NK-92 (cell line): Measurements from ENCODE around the gene ELL3.
"Not testable (repeated sequence)": the region's sequence is repeated elsewhere in the genome, so short reads cannot be mapped to it uniquely, and the experiment has no call there.

Experiments used
- DNase-seq: peaks from one replicate; lab custom pipeline; 2025; ENCODE audit not compliant: unreplicated experiment; lab: John Stamatoyannopoulos, UW

ELL3 gene

GRCh38 chr15:43792761-43793476, 16.2 kb upstream of the ELL3 start:
- DNase-seq: no peak

DNA sequence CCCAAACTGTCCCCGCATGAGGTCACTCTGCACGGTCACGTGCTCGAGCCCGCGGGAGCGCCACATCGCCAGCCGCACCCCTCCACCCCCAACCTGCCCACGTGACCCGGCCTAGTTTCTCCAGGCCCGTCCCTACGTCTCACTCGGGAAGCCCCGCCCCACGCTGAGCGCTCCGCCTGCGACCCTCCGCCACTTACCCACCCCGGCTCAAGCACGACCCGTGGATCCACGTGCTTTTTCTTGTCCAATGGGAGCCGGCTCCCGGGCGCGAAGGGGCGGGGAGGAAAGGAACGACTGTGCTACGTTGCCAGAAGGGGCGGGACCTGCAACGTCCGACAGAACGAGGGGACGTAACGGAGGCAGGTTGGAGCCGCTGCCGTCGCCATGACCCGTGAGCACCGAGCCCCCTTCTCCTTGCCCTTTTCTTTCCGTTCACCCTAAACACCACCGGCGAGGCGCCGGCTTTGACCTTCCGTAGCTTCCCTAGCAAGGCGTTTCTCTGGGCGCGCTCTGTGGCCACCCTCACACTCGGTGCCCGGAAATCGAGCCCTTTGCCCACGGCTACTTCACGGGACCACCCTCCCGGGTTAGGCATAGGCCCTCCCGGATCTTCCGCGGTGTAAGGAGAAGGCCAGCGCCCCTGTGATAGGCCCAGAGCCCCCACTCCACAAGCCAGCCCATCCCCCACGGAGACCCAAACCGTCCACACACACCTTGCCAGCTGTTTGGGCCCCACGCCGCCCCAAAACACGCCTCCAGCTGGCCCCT, 15.4 kb upstream of the ELL3 start, which contains the start of gene SERF2:
Gene SERF2, plus strand, starts transcription at position 328 of the 768 bp plus-strand sequence. Its CDS starts 57 bp downstream, at position 385.
- DNase-seq: peak; percentile 96

- no peak for DNase-seq
These were observed 12.6 kb upstream of the ELL3 start for GRCh38 chr15:43789409-43789808.

DNA sequence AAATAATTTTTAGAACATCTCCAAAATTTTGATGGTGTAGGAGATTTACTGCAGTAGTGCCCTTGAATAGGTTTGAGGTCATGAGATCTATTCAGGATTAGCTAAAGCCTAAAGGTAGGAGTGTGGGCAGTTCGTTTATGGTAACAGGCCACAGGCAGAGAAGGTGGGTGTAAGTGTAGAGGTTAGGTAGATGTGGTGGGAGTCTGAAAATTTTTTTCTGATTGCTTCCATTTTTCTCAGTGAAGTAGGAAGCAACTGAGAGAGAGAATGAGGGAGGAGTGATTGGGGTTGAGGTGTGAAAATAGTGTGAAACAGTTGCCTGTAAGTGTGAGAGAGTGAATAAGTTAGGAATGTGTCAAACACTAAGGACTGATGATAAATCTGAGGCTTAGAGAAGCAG, 2.2 kb upstream of the ELL3 start:
- no peak for DNase-seq

- DNase-seq: no peak
These were observed 625 bp upstream of the ELL3 start for GRCh38 chr15:43777267-43777914.

DNA sequence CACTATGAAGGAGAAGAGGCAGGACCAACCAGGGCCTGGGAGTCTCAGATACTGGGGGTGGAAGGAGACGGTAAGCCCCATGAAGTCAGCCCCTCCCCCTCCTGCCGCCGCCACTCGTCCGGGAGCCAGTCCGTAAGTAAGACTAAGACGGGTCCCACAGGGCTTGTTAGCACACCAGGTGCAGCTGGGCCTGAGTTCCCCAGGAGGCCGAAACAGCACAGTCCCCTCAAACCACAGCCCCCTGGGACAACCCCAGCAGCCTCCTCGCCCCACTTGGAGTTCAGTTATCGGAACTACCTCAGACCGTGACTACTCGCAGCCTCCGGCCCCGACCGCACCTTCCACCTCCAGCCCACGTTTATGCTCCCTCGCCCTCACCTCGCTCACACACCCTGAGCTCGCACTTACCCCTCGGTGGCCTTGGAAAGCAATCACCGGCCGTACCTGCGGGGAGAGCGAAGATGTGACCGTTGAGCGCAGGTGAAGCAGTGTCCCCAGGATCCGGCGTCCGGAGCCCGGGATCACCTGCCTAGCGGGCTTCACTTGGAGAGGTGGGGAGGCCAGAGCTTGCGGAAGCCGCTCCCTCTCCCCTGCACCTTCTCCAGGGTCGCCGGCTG, 557 bp downstream of the ELL3 start:
- DNase-seq: no peak

DNA sequence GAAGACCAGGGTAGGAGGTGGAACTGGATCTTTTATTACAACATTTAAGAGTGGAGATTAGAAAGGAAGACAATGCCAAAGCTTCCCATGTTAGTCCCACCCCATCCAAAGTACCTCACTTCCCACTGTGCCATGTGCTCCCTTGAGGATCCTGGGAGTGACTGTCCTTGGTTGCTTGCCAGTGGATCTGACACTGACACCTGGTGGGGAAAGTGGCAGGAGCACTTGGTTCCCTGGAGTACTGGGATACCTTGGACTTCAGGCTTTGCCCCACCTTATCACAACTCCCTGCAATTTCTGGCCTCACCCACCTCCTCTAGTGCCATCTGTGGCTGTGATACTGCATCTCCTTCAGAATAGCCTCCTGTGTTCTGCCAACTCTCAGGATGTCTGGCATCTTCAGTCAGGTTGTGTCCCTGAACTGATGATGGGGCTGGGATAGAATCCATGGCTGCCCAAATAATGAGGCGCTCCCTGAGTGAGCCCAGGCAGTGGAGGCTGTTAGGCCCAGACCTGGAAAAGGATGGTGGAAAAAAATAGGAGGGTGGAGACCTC, 1.3 kb downstream of the ELL3 start:
- DNase-seq: no peak

- no peak for DNase-seq
These were observed 2.7 kb downstream of the ELL3 start for GRCh38 chr15:43774062-43774461.

GRCh38 chr15:43772624-43773023, 4.1 kb downstream of the ELL3 start:
- DNase-seq: no peak

DNA sequence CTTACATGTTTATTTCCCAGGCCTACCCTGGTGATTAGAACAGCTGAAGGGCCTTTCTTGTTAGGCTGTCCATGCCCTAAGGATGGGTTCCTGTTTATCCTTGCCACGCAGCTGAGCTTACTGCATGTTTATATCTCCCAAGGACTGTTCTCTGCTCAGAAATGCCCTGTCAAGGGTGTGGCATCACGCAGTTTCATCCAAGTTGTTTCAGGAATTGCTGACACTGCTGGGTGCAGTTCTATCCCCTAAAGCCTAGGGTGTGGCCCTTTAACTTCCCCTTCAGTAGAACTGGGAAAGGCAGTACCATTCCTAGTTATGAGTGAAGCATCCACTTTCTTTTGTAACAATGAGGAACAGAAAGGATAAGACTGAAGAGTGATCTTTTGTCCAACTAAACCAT, 5.0 kb downstream of the ELL3 start:
- no peak for DNase-seq

GRCh38 chr15:43769584-43770228, 7.1 kb downstream of the ELL3 start:
- DNase-seq: no peak

GRCh38 chr15:43763819-43764446, 12.8 kb downstream of the ELL3 start:
- no peak for DNase-seq

GRCh38 chr15:43762824-43763223, 13.9 kb downstream of the ELL3 start:
- DNase-seq: no peak

DNA sequence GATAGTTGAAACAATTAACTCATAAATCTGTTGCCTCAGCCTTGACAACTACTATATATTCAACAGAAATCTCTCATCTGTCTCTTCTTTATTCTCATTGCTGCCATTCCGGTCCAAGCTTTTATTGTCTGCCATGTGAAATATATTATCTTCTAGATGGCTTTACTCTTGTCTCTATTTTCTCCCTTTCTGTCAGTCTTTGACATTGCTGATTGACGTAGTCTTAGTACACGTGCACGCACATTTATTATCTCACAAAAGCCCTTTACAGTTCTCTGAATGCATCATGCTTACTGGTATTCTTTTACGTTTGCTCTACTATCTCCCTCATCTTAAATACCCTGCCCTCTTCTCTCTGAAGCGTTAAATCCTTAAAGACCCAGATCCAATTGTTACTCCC, 24.9 kb downstream of the ELL3 start:
- DNase-seq: no peak

- DNase-seq: no peak
These were observed 26.9 kb downstream of the ELL3 start for GRCh38 chr15:43749690-43750345.

DNA sequence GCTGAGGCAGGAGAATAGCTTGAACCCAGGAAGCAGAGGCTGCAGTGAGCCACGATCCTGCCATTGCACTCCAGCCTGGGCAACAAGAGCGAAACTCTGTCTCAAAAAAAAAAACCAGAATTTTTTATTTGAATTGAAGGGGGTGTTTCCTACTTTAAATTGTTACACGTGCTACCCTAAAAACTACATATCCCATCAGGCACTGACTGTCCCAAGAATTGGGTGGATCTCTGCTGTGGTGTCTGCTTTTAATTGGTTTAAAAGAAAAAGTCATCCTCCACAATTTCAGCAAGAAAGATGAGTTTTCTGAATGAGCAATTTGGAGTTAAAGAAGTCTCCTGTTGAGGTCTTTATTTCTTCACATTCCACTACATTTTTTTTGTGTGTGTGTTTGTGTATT, 28.4 kb downstream of the ELL3 start:
- DNase-seq: no peak

- not testable (repeated sequence) for DNase-seq
These were observed 29.9 kb downstream of the ELL3 start for GRCh38 chr15:43746903-43747309.

GRCh38 chr15:43746245-43746902, 30.4 kb downstream of the ELL3 start, which contains the start of gene PDIA3:
PDIA3 (plus strand) TSS chr15:43746438; CDS start chr15:43746540, 102 bp downstream.
- DNase-seq: not testable (repeated sequence)

GRCh38 chr15:43735416-43735815, 41.4 kb downstream of the ELL3 start:
- DNase-seq: no peak
